GM12892 (cell line): ENCODE measurements around the gene SPAG4.

ENCODE experiments used
- DNase-seq: peaks from one replicate; pipeline ENCODE4 v3.0.0; 2011; ENCODE audit not compliant: insufficient read length
- FAIRE-seq: peaks from 2 replicates; lab custom pipeline; 2011; peaks lifted over from hg19 to GRCh38; lab: Jason Lieb, UNC
- POLR2A ChIP-seq: IDR thresholded peaks from 2 replicates; pipeline ENCODE4 v1.6.1; 2011; ENCODE audit warnings: low read depth, low read length, control low read depth
- POLR2AphosphoS5 ChIP-seq: IDR thresholded peaks from 2 replicates; pipeline ENCODE4 v1.6.1; 2011; ENCODE audit warnings: low read depth, low read length, control low read depth
- TAF1 ChIP-seq: IDR thresholded peaks from 2 replicates; pipeline ENCODE4 v1.6.1; 2011; ENCODE audit warnings: low read depth, mild to moderate bottlenecking, control low read depth, low read length, borderline replicate concordance

The SPAG4 gene

GRCh38 chr20:35600176-35600992 lies 15.2 kb upstream of the SPAG4 start:
- TF ChIP-seq TAF1 (no peak), POLR2AphosphoS5 (no peak), POLR2A (no peak)
- DNase-seq (no peak), FAIRE-seq (no peak)

GRCh38 chr20:35600993-35601973 lies 14.3 kb upstream of the SPAG4 start:
- peak; percentile 67 for FAIRE-seq
- TF ChIP-seq POLR2AphosphoS5 (no peak), POLR2A (no peak), TAF1 (no peak)

GRCh38 chr20:35601990-35602389 lies 13.6 kb upstream of the SPAG4 start:
- TF ChIP-seq POLR2AphosphoS5 = no peak
- TF ChIP-seq TAF1 = no peak
- no peak for TF ChIP-seq POLR2A
- no peak for DNase-seq
- FAIRE-seq = no peak

More at GRCh38 chr20:35600993-35601973, 14.3 kb upstream of the SPAG4 start:
- DNase-seq = peak; percentile 67

- TF ChIP-seq POLR2A (no peak), POLR2AphosphoS5 (no peak), TAF1 (no peak)
- no peak for DNase-seq
- FAIRE-seq = no peak
Observed at GRCh38 chr20:35602851-35603495, 12.7 kb upstream of the SPAG4 start.

- TF ChIP-seq POLR2AphosphoS5 (no peak), TAF1 (no peak), POLR2A (no peak)
- no peak for DNase-seq
- no peak for FAIRE-seq
Observed at GRCh38 chr20:35603695-35604448, 11.8 kb upstream of the SPAG4 start.

- DNase-seq = no peak
- FAIRE-seq = no peak
- TF ChIP-seq TAF1 = no peak
- no peak for TF ChIP-seq POLR2AphosphoS5
- TF ChIP-seq POLR2A = no peak
Observed at GRCh38 chr20:35604449-35604747, 11.2 kb upstream of the SPAG4 start.

- no peak for FAIRE-seq
- DNase-seq = no peak
- TF ChIP-seq TAF1 (no peak), POLR2AphosphoS5 (no peak), POLR2A (no peak)
Observed at GRCh38 chr20:35606127-35606526, 9.5 kb upstream of the SPAG4 start.

GRCh38 chr20:35607003-35607735 lies 8.5 kb upstream of the SPAG4 start:
- FAIRE-seq (peak; percentile 5), DNase-seq (no peak)
- TF ChIP-seq POLR2AphosphoS5 (no peak), POLR2A (no peak), TAF1 (no peak)

GRCh38 chr20:35610833-35611427 lies 4.7 kb upstream of the SPAG4 start:
- TF ChIP-seq POLR2AphosphoS5 (no peak), POLR2A (no peak), TAF1 (no peak)
- no peak for FAIRE-seq
- DNase-seq = no peak

GRCh38 chr20:35611482-35611881 lies 4.1 kb upstream of the SPAG4 start:
- no peak for DNase-seq
- no peak for TF ChIP-seq POLR2A
- no peak for TF ChIP-seq POLR2AphosphoS5
- no peak for TF ChIP-seq TAF1
- FAIRE-seq = peak; percentile 63
